Loucy (cell line): ENCODE data around the gene APOA4.

ENCODE experiments used
- H2AFZ ChIP-seq: fragments of 200-600 bp; sonication (generic); 2 replicates; pipeline ENCODE4 v1.6.0; 2016; ENCODE audit warnings: antibody characterized with exemption, mild to moderate bottlenecking, low read length, moderate library complexity
- H3F3A ChIP-seq: fragments of 200-600 bp; 2 replicates; pipeline ENCODE4 v1.6.0; 2016; ENCODE audit warnings: antibody characterized with exemption, low read depth, mild to moderate bottlenecking
- H3K27me3 ChIP-seq: fragments of 200-600 bp; sonication (generic); 2 replicates; pipeline ENCODE4 v1.6.1; 2014; ENCODE audit warnings: low read length, mild to moderate bottlenecking; ENCODE audit not compliant: insufficient read depth, poor library complexity, severe bottlenecking
- H3K36me3 ChIP-seq: fragments of 200-600 bp; sonication (generic); 2 replicates; pipeline ENCODE4 v1.6.1; 2016; ENCODE audit warnings: low read length; ENCODE audit not compliant: insufficient read depth
- H3K4me1 ChIP-seq: fragments of 200-600 bp; sonication (generic); 2 replicates; pipeline ENCODE4 v1.5.1; 2014; ENCODE audit warnings: low read length, mild to moderate bottlenecking; ENCODE audit not compliant: insufficient read depth, poor library complexity, severe bottlenecking
- H3K4me2 ChIP-seq: fragments of 200-600 bp; sonication (generic); 2 replicates; pipeline ENCODE4 v1.6.0; 2014; ENCODE audit warnings: antibody characterized with exemption, low read length, low read depth, mild to moderate bottlenecking; ENCODE audit not compliant: poor library complexity, severe bottlenecking
- H3K4me3 ChIP-seq: fragments of 200-600 bp; sonication (generic); 2 replicates; pipeline ENCODE4 v1.5.1; 2014; ENCODE audit warnings: low read length, mild to moderate bottlenecking, mixed read lengths; ENCODE audit not compliant: poor library complexity, severe bottlenecking
- H3K79me2 ChIP-seq: fragments of 200-600 bp; sonication (generic); 2 replicates; pipeline ENCODE4 v1.6.1; 2014; ENCODE audit warnings: low read length; ENCODE audit not compliant: insufficient read depth
- H3K9ac ChIP-seq: fragments of 200-600 bp; sonication (generic); 2 replicates; pipeline ENCODE4 v1.6.0; 2014; ENCODE audit warnings: mild to moderate bottlenecking, low read depth, low read length, moderate library complexity; ENCODE audit not compliant: poor library complexity, severe bottlenecking
- H3K9me2 ChIP-seq: fragments of 200-600 bp; sonication (generic); replicated peaks from 2 replicates; pipeline ENCODE4 v1.6.1; 2016; ENCODE audit warnings: low read depth, low read length, mixed read lengths
- H3K9me3 ChIP-seq: fragments of 200-600 bp; sonication (generic); 2 replicates; pipeline ENCODE4 v1.6.1; 2014; ENCODE audit warnings: mild to moderate bottlenecking, antibody characterized with exemption, low read length, low read depth; ENCODE audit not compliant: insufficient read depth
- H4K20me1 ChIP-seq: fragments of 200-600 bp; sonication (generic); 2 replicates; pipeline ENCODE4 v1.6.0; 2014; ENCODE audit warnings: antibody characterized with exemption, low read length, mild to moderate bottlenecking; ENCODE audit not compliant: insufficient read depth, poor library complexity, severe bottlenecking
- CTCF ChIP-seq: fragments of 200-600 bp; sonication (generic); conservative IDR thresholded peaks from 2 replicates; pipeline ENCODE4 v1.5.1; 2014; ENCODE audit warnings: mild to moderate bottlenecking, antibody characterized with exemption, low read length
- EZH2phosphoT487 ChIP-seq: fragments of 200-600 bp; IDR thresholded peaks from 2 replicates; pipeline ENCODE4 v1.6.1; 2018; ENCODE audit warnings: antibody characterized with exemption, mild to moderate bottlenecking, moderate library complexity, borderline replicate concordance

APOA4 gene

GRCh38 chr11:116825434-116825833 is 2.3 kb upstream of the APOA4 start:
- no peaks in the 10 kb centered on the region for H3K9me2 ChIP-seq
- H3K9me3 ChIP-seq = no peaks in the 10 kb centered on the region
- H3K4me3 ChIP-seq = no peak overlapping the region
- H3K4me2 ChIP-seq = no peak overlapping the region
- H2AFZ ChIP-seq = no peak overlapping the region; the same call in 1 of the 2 replicates
- H3K36me3 ChIP-seq = no peaks in the 10 kb centered on the region
- no peaks in the 10 kb centered on the region for H4K20me1 ChIP-seq
- no peaks in the 10 kb centered on the region for H3F3A ChIP-seq
- no peaks in the 10 kb centered on the region for H3K27me3 ChIP-seq
- no peaks in the 10 kb centered on the region for H3K79me2 ChIP-seq
- H3K4me1 ChIP-seq = no peaks in the 10 kb centered on the region
- TF ChIP-seq CTCF (no peak), EZH2phosphoT487 (no peak)
- H3K9ac ChIP-seq = no peak overlapping the region

- Histone ChIP-seq H4K20me1 (no peaks in the 10 kb centered on the region), H2AFZ (no peak overlapping the region), H3K4me1 (no peaks in the 10 kb centered on the region), H3K9ac (no peak overlapping the region), H3K27me3 (no peaks in the 10 kb centered on the region), H3F3A (no peaks in the 10 kb centered on the region; the same call in 1 of the 2 replicates), H3K9me3 (no peaks in the 10 kb centered on the region), H3K4me3 (no peak overlapping the region), H3K79me2 (no peaks in the 10 kb centered on the region), H3K9me2 (no peaks in the 10 kb centered on the region), H3K36me3 (no peaks in the 10 kb centered on the region), H3K4me2 (no peak overlapping the region)
- TF ChIP-seq CTCF = no peak
- TF ChIP-seq EZH2phosphoT487 = no peak
These were observed 529 bp downstream of the APOA4 start for GRCh38 chr11:116822575-116822974.

- no peaks in the 10 kb centered on the region for H3K79me2 ChIP-seq
- H3F3A ChIP-seq = no peaks in the 10 kb centered on the region; the same call in 1 of the 2 replicates
- no peak overlapping the region for H3K4me3 ChIP-seq
- no peak overlapping the region for H3K4me2 ChIP-seq
- no peaks in the 10 kb centered on the region for H4K20me1 ChIP-seq
- H2AFZ ChIP-seq = no peak overlapping the region
- no peaks in the 10 kb centered on the region for H3K4me1 ChIP-seq
- no peak overlapping the region for H3K9ac ChIP-seq
- H3K9me3 ChIP-seq = no peaks in the 10 kb centered on the region
- H3K36me3 ChIP-seq = no peaks in the 10 kb centered on the region
- no peaks in the 10 kb centered on the region for H3K27me3 ChIP-seq
- no peaks in the 10 kb centered on the region for H3K9me2 ChIP-seq
- TF ChIP-seq CTCF (no peak), EZH2phosphoT487 (no peak)
These were observed 1.8 kb downstream of the APOA4 start for GRCh38 chr11:116821050-116821918.
